ENCODE data around the gene COL4A2. TPM values are rescaled to one million over a fixed set of nuclear protein-coding genes. Genes with fewer than 3 reads are reported as not detected.
A peak's percentile ranks its signal among the peaks of the same experiment; 100 is the strongest.

The COL4A2 gene
- total and polyA plus RNA-seq, 2 experiments from 2014 or later: 146 to 455 TPM

DNA sequence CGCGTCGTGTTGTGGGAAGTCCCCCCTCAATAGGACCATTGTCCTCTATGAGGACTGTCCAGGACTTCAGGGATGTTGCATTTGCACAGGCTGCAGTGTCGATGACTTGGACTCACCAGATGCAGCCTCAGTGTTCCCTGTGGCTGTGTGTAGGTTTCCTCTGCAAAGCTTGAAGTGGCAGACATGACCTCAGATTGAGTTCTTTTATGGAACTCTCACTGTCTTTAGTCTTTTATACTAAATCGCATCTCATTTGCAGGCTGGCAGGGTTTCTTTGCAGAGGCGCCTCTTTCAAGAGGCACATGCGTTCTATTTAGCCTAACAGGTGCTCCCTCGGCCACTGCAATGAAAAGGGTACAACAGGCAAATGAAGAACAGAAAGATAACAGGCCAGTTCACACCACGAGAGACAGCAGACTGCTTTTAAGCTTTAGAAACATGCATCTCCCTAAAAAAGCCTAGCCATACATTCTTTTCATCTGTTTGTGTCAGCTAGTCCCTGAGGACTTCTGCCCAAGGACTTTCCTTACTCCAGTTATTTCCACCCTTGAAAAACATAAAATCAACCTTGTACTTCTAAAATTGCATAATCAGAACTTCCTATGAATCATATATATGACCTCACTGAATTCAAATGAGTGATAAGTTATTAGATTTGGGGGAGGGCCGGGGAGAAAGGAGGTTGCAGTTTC lies 136.0 kb downstream of the COL4A2 start:
- Histone ChIP-seq H3K27ac (no peak overlapping the region), H3K9me2 (ENCODE audit: insufficient read depth) (no peaks in the 10 kb centered on the region), H3K9ac (no peak overlapping the region), H2AFZ (no peak overlapping the region), H3K4me2 (ENCODE audit: unreplicated experiment) (peak overlapping the region; percentile 62), H3K4me1 (ENCODE audit: insufficient read depth) (peaks cover 18% of the 10 kb centered on the region), H3K27me3 (replicated peaks; ENCODE audit: insufficient read depth) (no peaks in the 10 kb centered on the region), H3F3A (ENCODE audit: insufficient read depth) (peaks cover 18% of the 10 kb centered on the region; the same call in 1 of the 2 replicates), H3K4me3 (no peak overlapping the region), H4K20me1 (ENCODE audit: insufficient read depth) (no peaks in the 10 kb centered on the region), H3K79me2 (ENCODE audit: insufficient read depth) (no peaks in the 10 kb centered on the region), H3K9me3 (ENCODE audit: low read depth) (no peaks in the 10 kb centered on the region), H3K36me3 (ENCODE audit: low read depth) (no peaks in the 10 kb centered on the region; the same call in 1 of the 2 replicates)
- in situ Hi-C loops (cut with MboI): no loop called here
- DNase-seq: peak; percentile 70
- WGBS, 2 experiments (ENCODE audit: low coverage in 1 of 2, low lambda C conversion rate in 2 of 2, missing lambda C conversion rate in 2 of 2): 68% methylated on average over 10 of the region's 10 CpGs
- TF ChIP-seq EZH2phosphoT487 (IDR thresholded peaks at IDR 0.05; ENCODE audit: insufficient read depth, low read depth): no peak
- TF ChIP-seq EZH2 (IDR thresholded peaks at IDR 0.05; ENCODE audit: insufficient read depth, poor library complexity, severe bottlenecking): no peak

DNA sequence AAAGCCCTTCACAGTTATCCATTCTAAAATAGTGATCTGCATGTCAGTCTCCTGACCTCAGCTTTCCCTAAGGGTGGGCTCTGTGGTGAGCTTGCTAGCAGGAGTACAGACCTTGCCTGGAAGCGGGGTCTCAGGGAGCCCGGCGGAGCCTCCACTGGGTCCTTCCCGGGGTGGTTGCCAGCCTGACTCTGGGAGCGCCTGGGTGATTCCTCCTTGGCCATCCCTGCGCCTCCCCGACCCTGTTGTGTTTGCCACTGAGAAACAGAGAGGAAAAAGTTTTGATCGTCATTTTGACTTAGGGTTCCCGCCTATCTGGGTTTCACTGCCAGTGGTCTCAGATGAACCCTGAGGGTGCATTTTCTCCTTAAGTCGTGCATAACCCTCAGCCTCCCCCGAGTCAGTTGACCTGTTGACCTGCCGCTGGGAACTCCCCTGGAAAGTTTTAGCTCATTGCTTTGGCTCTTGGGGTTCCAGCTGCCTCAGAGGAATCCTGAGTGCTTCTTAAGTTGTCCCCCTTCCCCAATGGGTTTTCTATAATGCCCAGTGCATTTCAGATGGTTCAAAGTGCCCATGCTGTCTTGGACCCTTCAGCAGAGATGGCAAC lies 136.6 kb downstream of the COL4A2 start:
- no peaks in the 10 kb centered on the region for H4K20me1 ChIP-seq (ENCODE audit: insufficient read depth)
- peak overlapping the region; percentile 62 for H3K4me2 ChIP-seq (ENCODE audit: unreplicated experiment)
- no peaks in the 10 kb centered on the region for H3K9me3 ChIP-seq (ENCODE audit: low read depth)
- H3K9ac ChIP-seq: no peak overlapping the region
- no peaks in the 10 kb centered on the region for H3K27me3 ChIP-seq (replicated peaks; ENCODE audit: insufficient read depth)
- peaks cover 18% of the 10 kb centered on the region; the same call in 1 of the 2 replicates for H3F3A ChIP-seq (ENCODE audit: insufficient read depth)
- in situ Hi-C loops (cut with MboI): no loop called here
- H3K36me3 ChIP-seq (ENCODE audit: low read depth): no peaks in the 10 kb centered on the region; the same call in 1 of the 2 replicates
- TF ChIP-seq EZH2phosphoT487 (IDR thresholded peaks at IDR 0.05; ENCODE audit: insufficient read depth, low read depth): no peak
- no peak for TF ChIP-seq EZH2 (IDR thresholded peaks at IDR 0.05; ENCODE audit: insufficient read depth, poor library complexity, severe bottlenecking)
- DNase-seq: no peak
- peaks cover 23% of the 10 kb centered on the region for H3K4me1 ChIP-seq (ENCODE audit: insufficient read depth)
- no peaks in the 10 kb centered on the region for H3K9me2 ChIP-seq (ENCODE audit: insufficient read depth)
- WGBS, 2 experiments (ENCODE audit: low coverage in 1 of 2, low lambda C conversion rate in 2 of 2, missing lambda C conversion rate in 2 of 2): 76 to 78% methylated on average over 12 of the region's 12 CpGs
- no peak overlapping the region for H2AFZ ChIP-seq
- no peak overlapping the region for H3K27ac ChIP-seq
- no peaks in the 10 kb centered on the region for H3K79me2 ChIP-seq (ENCODE audit: insufficient read depth)
- no peak overlapping the region for H3K4me3 ChIP-seq

DNA sequence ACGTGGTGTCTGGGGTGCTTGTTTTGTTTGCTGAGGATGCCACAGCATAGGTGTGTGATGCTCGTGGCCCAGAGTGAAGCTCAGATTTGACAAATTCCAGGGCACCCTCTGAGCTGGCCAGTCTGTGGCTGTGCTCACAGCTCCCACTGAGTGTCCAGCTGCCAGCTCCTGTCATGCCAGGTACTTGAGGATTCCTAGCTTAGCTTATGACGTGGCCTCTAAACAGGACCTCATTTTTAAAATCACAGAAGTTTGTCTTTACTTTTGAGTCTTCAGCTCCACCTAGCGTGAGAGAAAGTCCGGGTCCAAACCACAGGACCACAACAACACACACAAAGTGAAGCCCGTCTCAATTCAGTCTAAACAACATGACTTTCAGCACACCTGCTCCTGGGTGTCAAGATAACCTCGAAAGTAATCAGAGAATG lies 137.2 kb downstream of the COL4A2 start:
- Histone ChIP-seq H3K9me2 (ENCODE audit: insufficient read depth) (no peaks in the 10 kb centered on the region), H3K27ac (no peak overlapping the region), H4K20me1 (ENCODE audit: insufficient read depth) (no peaks in the 10 kb centered on the region), H3K27me3 (replicated peaks; ENCODE audit: insufficient read depth) (no peaks in the 10 kb centered on the region), H3K9me3 (ENCODE audit: low read depth) (no peaks in the 10 kb centered on the region), H3K4me1 (ENCODE audit: insufficient read depth) (peaks cover 23% of the 10 kb centered on the region), H3K9ac (no peak overlapping the region), H3K4me3 (no peak overlapping the region), H2AFZ (no peak overlapping the region), H3K4me2 (ENCODE audit: unreplicated experiment) (no peak overlapping the region), H3K79me2 (ENCODE audit: insufficient read depth) (no peaks in the 10 kb centered on the region), H3F3A (ENCODE audit: insufficient read depth) (peaks cover 18% of the 10 kb centered on the region; the same call in 1 of the 2 replicates), H3K36me3 (ENCODE audit: low read depth) (no peaks in the 10 kb centered on the region; the same call in 1 of the 2 replicates)
- in situ Hi-C loops (cut with MboI): no loop called here
- no peak for DNase-seq
- TF ChIP-seq EZH2 (IDR thresholded peaks at IDR 0.05; ENCODE audit: insufficient read depth, poor library complexity, severe bottlenecking): no peak
- no peak for TF ChIP-seq EZH2phosphoT487 (IDR thresholded peaks at IDR 0.05; ENCODE audit: insufficient read depth, low read depth)
- WGBS, 2 experiments (ENCODE audit: low coverage in 1 of 2, low lambda C conversion rate in 2 of 2, missing lambda C conversion rate in 2 of 2): 89 to 92% methylated on average over 7 of the region's 7 CpGs

DNA sequence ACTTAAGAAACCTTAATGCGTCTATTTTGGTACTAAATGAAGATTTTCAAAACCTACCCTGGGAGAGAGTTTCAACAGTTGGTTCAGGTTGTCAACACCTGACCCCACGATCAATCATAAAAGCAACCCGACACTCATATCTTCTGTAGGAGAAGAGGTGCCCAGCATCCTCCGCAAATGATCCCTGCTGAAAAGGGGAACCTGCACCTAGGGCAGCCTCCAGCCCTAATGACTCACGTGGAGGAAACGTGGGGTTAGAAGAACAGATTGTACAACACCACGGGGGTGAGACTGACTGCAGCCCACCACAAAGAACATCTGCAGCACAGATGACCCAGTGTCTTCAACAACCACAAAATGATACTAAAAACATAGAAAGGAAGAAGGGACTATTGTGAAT lies 138.1 kb downstream of the COL4A2 start:
- H3K27ac ChIP-seq: no peak overlapping the region
- peaks cover 23% of the 10 kb centered on the region for H3K4me1 ChIP-seq (ENCODE audit: insufficient read depth)

More for the DNA sequence above, 138.1 kb downstream of the COL4A2 start:
- Histone ChIP-seq H3F3A (ENCODE audit: insufficient read depth) (peaks cover 18% of the 10 kb centered on the region; the same call in 1 of the 2 replicates), H4K20me1 (ENCODE audit: insufficient read depth) (no peaks in the 10 kb centered on the region), H3K9me2 (ENCODE audit: insufficient read depth) (no peaks in the 10 kb centered on the region), H2AFZ (no peak overlapping the region), H3K4me2 (ENCODE audit: unreplicated experiment) (no peak overlapping the region), H3K79me2 (ENCODE audit: insufficient read depth) (no peaks in the 10 kb centered on the region), H3K27me3 (replicated peaks; ENCODE audit: insufficient read depth) (no peaks in the 10 kb centered on the region), H3K9ac (no peak overlapping the region), H3K36me3 (ENCODE audit: low read depth) (no peaks in the 10 kb centered on the region; the same call in 1 of the 2 replicates), H3K9me3 (ENCODE audit: low read depth) (no peaks in the 10 kb centered on the region), H3K4me3 (no peak overlapping the region)
- DNase-seq: peak; percentile 23
- in situ Hi-C loops (cut with MboI): no loop called here
- no peak for TF ChIP-seq EZH2 (IDR thresholded peaks at IDR 0.05; ENCODE audit: insufficient read depth, poor library complexity, severe bottlenecking)
- no peak for TF ChIP-seq EZH2phosphoT487 (IDR thresholded peaks at IDR 0.05; ENCODE audit: insufficient read depth, low read depth)
- 69 to 70% methylated on average over 7 of the region's 7 CpGs for WGBS, 2 experiments (ENCODE audit: low coverage in 1 of 2, low lambda C conversion rate in 2 of 2, missing lambda C conversion rate in 2 of 2)
